ENCODE results near the gene ANKRD30A. TPM values are rescaled to one million over a fixed set of nuclear protein-coding genes. Genes with fewer than 3 reads are reported as not detected.

Gene ANKRD30A
- total and polyA plus RNA-seq, 2 donors (not counting 3 experiments of a cell fraction or from before 2014, with no cell fraction given), result not detected

- Histone ChIP-seq H3K27ac (ENCODE audit: insufficient read depth, low read depth, low read length) (no peak overlapping the region), H3K4me3 (replicated peaks in 1 of 3; ENCODE audit: insufficient read depth in 1 of 3, low read depth in 1 of 3, low read length in 3 of 3) (no peak overlapping the region), H3K36me3 (ENCODE audit: control insufficient read depth in 2 of 2, extremely low read depth in 1 of 2, insufficient read depth in 2 of 2, low read length in 2 of 2) (no peaks in the 10 kb centered on the region), H3K9me1 (replicated peaks; ENCODE audit: control insufficient read depth, extremely low read depth, insufficient read depth, low read length) (no peaks in the 10 kb centered on the region), H3K4me2 (ENCODE audit: insufficient read depth, low read length) (no peak overlapping the region), H4K20me1 (replicated peaks; ENCODE audit: control insufficient read depth, extremely low read depth, insufficient read depth, low read length) (no peaks in the 10 kb centered on the region), H3K4me1 (ENCODE audit: control insufficient read depth, extremely low read depth, insufficient read depth, low read length) (no peaks in the 10 kb centered on the region), H2AFZ (ENCODE audit: low read depth, low read length) (no peak overlapping the region), H3K79me2 (ENCODE audit: control insufficient read depth, insufficient read depth, low read length) (no peaks in the 10 kb centered on the region), H3K9ac (replicated peaks; ENCODE audit: extremely low read depth, insufficient read depth, low read length) (no peak overlapping the region), H3K9me3 (replicated peaks; ENCODE audit: control insufficient read depth, insufficient read depth, low read length) (peaks cover 2% of the 10 kb centered on the region), H3K27me3 (ENCODE audit: control insufficient read depth in 2 of 2, insufficient read depth in 2 of 2, low read length in 2 of 2) (no peaks in the 10 kb centered on the region)
- ChIA-PET CTCF (no interaction called here), POLR2A (no interaction called here)
- no TSS peak for BruUV-seq (replicated peaks)
- intact Hi-C loops (cut with micrococcal nuclease), result no loop called here
- DNase-seq (ENCODE audit: low read depth, low spot score) (no peak), FAIRE-seq (no peak)
- TF ChIP-seq JUN (IDR thresholded peaks at IDR 0.05; ENCODE audit: borderline replicate concordance, insufficient read depth, insufficient read length, low read depth) (no peak), GATA2 (IDR thresholded peaks at IDR 0.05; ENCODE audit: insufficient read depth, insufficient read length, low read depth, low read length) (no peak), MAX (IDR thresholded peaks at IDR 0.05; ENCODE audit: insufficient read depth, insufficient read length) (no peak), CTCF (IDR thresholded peaks at IDR 0.05; ENCODE audit: extremely low read depth in 1 of 2, insufficient read depth in 1 of 2, low read depth in 1 of 2, low read length in 2 of 2) (no peak), MYC (IDR thresholded peaks at IDR 0.05; ENCODE audit: low read depth, low read length) (no peak), POLR2A (IDR thresholded peaks at IDR 0.05; ENCODE audit: low read depth, low read length) (no peak), FOS (IDR thresholded peaks at IDR 0.05; ENCODE audit: borderline replicate concordance, insufficient read depth, low read length) (no peak), EZH2 (IDR thresholded peaks at IDR 0.05; ENCODE audit: borderline replicate concordance, low read depth, low read length, severe bottlenecking) (no peak)
- dilution Hi-C loops (cut with MboI; ENCODE audit: extremely low pct_ligation_motif_present, low sequenced_read_pairs), result no loop called here
Measured at GRCh38 chr10:37269554-37270256, 144.3 kb downstream of the ANKRD30A start.
